ENCODE results near the gene RPS13.
"Not testable (repeated sequence)": the region's sequence is repeated elsewhere in the genome, so short reads cannot be mapped to it uniquely, and the experiment has no call there.

RPS13 gene

DNA sequence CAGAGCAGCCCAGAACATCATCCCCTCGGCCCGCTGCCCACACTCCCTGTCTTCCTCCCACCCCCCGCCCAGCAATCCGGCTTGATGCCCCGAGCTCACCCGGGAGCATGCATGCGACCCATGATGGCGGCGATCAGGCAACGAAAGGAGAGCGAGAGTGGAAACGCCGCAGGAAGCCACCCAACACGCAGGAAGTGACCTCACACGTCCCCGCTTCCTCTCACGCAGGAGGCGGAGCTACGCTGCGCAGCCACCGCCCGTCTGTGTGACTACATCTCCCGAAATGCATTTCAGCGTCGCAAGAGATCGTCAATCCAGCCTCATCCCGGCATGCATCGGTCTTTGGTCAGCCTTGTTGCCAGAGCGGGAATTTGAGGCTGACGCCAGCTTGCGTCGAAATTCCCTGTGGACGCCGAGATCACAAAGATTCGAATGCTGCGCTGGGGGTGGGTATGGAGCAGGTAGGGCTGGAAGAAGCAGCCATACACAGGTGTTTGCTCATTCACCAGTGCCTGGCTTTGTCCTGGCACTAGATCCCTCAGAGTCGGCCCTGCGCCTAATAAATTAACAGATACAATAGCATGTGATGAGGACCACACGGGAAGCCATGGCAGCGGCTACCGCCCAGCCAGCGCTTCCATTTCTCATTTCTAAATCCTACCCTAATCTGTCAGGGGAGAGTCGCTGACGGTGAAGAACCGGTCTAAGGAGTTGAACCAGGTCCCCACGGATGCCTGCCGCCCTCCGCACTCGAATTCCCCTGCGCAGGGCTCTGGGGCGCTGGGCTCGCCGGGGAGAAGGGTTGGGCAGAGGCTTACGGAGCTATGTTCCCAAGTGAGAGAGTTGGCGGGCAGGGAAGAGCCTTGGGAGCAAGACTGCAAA lies at the start of gene RPS13:
Gene RPS13, minus strand, starts transcription at position 148 of the 882 bp plus-strand sequence. Its CDS starts 26 bp downstream, at position 122.
- peak; percentile 95 to 96 for DNase-seq

GRCh38 chr11:17121981-17122380 lies 44.5 kb upstream of the RPS13 start:
- DNase-seq: no peak

- no peak for DNase-seq
Measured at GRCh38 chr11:17117262-17117661, 39.8 kb upstream of the RPS13 start.

DNA sequence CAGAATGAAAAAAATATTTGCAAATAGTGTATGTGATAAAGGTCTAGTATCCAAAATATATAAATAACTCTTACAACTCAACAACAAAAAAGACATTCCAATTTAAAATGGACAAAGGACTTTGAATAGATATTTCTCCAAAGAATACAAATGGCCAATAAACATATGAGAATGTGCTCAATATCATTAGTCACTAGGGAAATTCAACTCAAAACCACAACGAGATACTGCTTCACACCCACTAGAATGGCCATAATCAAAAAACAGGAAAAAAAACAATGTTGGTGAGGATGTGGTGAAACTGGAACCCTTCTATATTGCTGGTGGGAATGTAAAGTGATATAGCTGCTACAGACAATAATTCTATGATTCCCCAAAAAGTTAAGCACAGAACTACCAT lies 38.6 kb upstream of the RPS13 start:
- no peak for DNase-seq

- not testable (repeated sequence) for DNase-seq
Measured at GRCh38 chr11:17107745-17108144, 30.3 kb upstream of the RPS13 start.

DNA sequence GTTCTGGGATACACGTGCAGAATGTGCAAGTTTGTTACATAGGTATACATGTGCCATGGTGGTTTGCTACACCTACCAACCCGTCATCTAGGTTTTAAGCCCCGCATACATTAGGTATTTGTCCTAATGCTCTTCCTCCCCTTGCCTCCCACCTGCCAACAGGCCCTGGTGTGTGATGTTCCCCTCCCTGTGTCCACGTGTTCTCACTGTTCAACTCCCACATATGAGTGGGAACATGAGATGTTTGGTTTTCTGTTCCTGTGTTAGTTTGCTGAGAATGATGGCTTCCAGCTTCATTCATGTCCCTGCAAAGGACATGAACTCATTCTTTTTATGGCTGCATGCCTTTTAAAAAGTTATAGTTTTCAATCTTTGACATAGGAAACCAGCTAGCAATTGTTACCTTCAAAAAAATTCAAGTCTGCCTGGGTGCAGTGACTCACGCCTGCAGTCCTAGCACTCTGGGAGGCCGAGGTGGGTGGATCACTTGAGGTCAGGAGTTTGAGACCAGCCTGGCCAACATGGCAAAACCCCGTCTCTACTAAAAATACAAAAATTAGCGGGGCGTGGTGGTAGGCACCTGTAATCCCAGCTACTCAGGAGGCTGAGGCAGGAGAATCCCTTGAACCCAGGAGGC lies 28.1 kb upstream of the RPS13 start:
- DNase-seq: not testable (repeated sequence)

- DNase-seq: no peak
Measured at GRCh38 chr11:17102462-17102861, 25.0 kb upstream of the RPS13 start.

GRCh38 chr11:17098658-17099057 lies 21.2 kb upstream of the RPS13 start:
- no peak for DNase-seq

GRCh38 chr11:17098038-17098437 lies 20.6 kb upstream of the RPS13 start:
- no peak for DNase-seq

- DNase-seq: not testable (repeated sequence)
Measured at GRCh38 chr11:17085976-17086375, 8.5 kb upstream of the RPS13 start.

GRCh38 chr11:17077240-17077519 lies 287 bp downstream of the RPS13 start:
- no peak for DNase-seq

GRCh38 chr11:17076517-17077239 lies 789 bp downstream of the RPS13 start:
- no peak for DNase-seq

DNA sequence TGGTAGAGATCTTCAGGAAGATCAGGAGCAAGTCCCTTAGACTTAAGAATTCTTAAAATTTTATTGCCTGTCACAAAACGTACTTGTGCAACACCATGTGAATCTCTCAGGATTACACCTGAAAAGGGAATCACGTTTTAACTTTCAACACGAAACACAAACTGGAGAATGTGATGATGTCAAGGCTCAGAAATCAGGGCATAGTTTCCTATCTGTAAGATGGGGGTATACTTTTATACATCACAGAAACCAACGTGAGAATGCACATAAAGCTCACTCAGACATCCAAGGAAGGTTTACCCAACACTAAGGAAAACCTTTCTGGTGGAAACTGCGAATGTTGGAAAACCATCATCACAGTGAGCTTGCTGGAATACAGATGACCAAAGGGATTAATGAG lies 2.0 kb downstream of the RPS13 start:
- no peak for DNase-seq

DNA sequence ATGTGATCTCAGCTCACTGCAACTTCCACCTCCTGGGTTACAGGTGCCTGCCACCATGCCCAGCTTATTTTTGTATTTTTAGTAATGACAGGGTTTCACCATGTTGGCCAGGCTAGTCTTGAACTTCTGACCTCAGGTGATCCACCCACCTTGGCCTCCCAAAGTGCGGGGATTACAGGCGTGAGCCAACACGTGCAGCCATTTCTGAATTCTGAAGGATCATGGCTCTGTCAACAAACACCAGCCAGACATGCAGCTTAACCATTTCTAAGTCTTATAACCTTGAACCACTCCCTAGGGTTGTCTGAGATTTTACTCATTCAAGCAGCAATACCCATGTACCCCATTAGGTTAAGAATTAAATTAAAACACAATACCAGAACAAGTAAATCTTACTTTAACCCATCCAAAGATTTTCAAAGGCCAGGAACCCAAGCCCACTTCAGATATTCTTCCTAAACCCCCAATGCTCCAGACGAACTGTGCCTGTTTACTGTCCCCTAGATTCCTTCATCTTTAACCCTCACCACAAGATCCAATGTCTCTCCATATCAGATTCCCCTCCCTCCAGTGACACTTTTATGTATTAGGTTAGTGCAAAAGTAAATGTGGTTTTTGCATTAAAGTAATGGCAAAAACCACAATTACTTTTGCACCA lies 4.0 kb downstream of the RPS13 start:
- DNase-seq: no peak

DNA sequence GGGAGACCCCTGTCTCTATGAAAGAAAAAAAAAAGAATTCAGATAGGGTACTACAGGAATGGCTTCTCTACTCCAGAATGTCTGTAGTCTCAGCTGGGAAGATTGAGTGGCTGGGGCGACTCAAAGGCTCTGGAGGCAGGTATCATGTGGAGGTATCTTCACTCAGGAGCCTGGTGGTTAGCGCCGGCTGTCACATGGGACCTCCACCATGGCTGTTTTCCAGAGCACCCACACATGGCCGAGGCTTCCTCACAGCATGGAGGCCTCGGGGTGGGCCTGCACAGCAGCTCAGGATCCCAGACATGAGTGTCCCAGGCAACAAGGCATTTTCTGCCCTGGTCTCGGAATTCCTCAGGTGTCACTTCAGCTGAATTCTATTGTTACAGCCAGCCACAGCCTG lies 10.1 kb downstream of the RPS13 start:
- no peak for DNase-seq

GRCh38 chr11:17066691-17067090 lies 10.8 kb downstream of the RPS13 start:
- no peak for DNase-seq

- DNase-seq: peak; percentile 33 to 43
Measured at GRCh38 chr11:17063171-17064002, 14.1 kb downstream of the RPS13 start.

GRCh38 chr11:17051146-17051545 lies 26.3 kb downstream of the RPS13 start:
- DNase-seq: not testable (repeated sequence)

DNA sequence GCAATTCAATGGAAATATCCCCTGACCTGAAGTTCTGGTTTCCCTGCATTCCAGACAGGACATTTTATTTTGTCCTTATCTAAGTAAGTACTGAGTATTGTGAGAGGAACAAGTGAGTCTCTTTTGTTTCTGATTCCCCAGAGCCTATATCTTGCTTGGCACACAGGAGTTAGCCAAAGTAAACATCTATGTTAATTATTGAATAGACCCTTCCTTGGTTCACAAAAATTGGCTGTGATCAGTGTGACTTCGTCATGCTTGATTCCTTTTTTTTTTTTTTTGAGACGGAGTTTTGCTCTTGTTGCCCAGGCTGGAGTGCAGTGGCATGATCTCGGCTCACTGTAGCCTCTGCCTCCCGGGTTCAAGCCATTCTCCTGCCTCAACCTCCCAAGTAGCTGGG lies 29.0 kb downstream of the RPS13 start:
- not testable (repeated sequence) for DNase-seq

DNA sequence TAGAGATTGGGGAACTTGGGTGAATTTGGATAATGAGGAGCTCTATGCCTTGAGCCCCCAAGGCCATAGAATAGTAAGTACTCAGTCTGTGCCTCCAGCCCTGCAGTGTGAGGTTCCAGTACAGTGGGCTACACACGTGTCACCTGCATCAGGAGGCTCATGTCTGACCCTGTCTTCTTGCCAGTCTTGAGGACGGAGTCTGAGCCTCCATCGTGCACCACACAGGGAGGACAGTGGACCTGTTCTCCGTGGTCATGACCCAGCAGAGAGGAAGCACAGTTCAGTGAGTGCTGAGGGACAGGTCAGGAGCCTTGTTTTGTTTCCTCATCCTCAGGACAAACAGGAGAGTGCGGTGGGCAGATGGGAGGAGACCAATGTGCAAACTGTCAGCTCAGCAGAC lies 30.8 kb downstream of the RPS13 start:
- no peak for DNase-seq

- no peak for DNase-seq
Measured at GRCh38 chr11:17036666-17037658, 40.5 kb downstream of the RPS13 start.

Measured in CD4-positive, alpha-beta T cell treated with Interleukin-1 beta for 1 hour (primary cell).